GM21515 (cell line): ENCODE measurements around the gene EME1.

Experiments used
- ATAC-seq: cut with Tn5 transposase; IDR thresholded peaks from one replicate; pipeline ENCODE4 v1.9.1; 2021; ENCODE audit not compliant: unreplicated experiment

Gene EME1

GRCh38 chr17:50362661-50363060 is 10.4 kb upstream of the EME1 start:
- ATAC-seq = no peak

GRCh38 chr17:50363217-50364060 is 9.6 kb upstream of the EME1 start:
- no peak for ATAC-seq

- no peak for ATAC-seq
Measured at GRCh38 chr17:50364061-50364458, 9.0 kb upstream of the EME1 start.

- no peak for ATAC-seq
Measured at GRCh38 chr17:50364715-50365114, 8.3 kb upstream of the EME1 start.

- no peak for ATAC-seq
Measured at GRCh38 chr17:50365165-50365564, 7.9 kb upstream of the EME1 start.

GRCh38 chr17:50365649-50366393 is 7.2 kb upstream of the EME1 start:
- ATAC-seq = no peak

GRCh38 chr17:50367401-50367800 is 5.6 kb upstream of the EME1 start:
- no peak for ATAC-seq

GRCh38 chr17:50370052-50370451 is 3.0 kb upstream of the EME1 start:
- no peak for ATAC-seq

- no peak for ATAC-seq
Measured at GRCh38 chr17:50371526-50371925, 1.5 kb upstream of the EME1 start.

GRCh38 chr17:50372222-50372757 is 739 bp upstream of the EME1 start:
- no peak for ATAC-seq

GRCh38 chr17:50373705-50374104 is 676 bp downstream of the EME1 start:
- no peak for ATAC-seq

GRCh38 chr17:50375858-50376538 is 3.0 kb downstream of the EME1 start:
- no peak for ATAC-seq

- ATAC-seq = no peak
Measured at GRCh38 chr17:50379351-50380132, 6.5 kb downstream of the EME1 start.

- ATAC-seq = no peak
Measured at GRCh38 chr17:50380369-50381259, 7.6 kb downstream of the EME1 start.

- ATAC-seq = no peak
Measured at GRCh38 chr17:50381260-50381815, 8.3 kb downstream of the EME1 start.

- ATAC-seq = no peak
Measured at GRCh38 chr17:50381920-50382319, 8.9 kb downstream of the EME1 start.

GRCh38 chr17:50382931-50383330 is 9.9 kb downstream of the EME1 start:
- no peak for ATAC-seq

GRCh38 chr17:50386510-50386909 is 13.5 kb downstream of the EME1 start:
- ATAC-seq = no peak

- ATAC-seq = no peak
Measured at GRCh38 chr17:50388728-50389127, 15.7 kb downstream of the EME1 start.
